ENCODE results near the gene IL17RA.

The IL17RA gene

GRCh38 chr22:17130199-17130598 is 45.4 kb downstream of the IL17RA start:
- no peaks in the 10 kb centered on the region for H3K27me3 ChIP-seq (replicated peaks; ENCODE audit: insufficient read depth, low read length)
- H3K4me1 ChIP-seq (ENCODE audit: low read length) = peaks cover 7% of the 10 kb centered on the region
- H3K27ac ChIP-seq (ENCODE audit: low read length) = no peak overlapping the region
- H3K9ac ChIP-seq (ENCODE audit: low read length) = no peak overlapping the region
- H3K79me2 ChIP-seq (ENCODE audit: low read length) = no peaks in the 10 kb centered on the region
- H3K9me3 ChIP-seq (replicated peaks; ENCODE audit: insufficient read depth, low read length) = no peaks in the 10 kb centered on the region
- TF ChIP-seq, protein P1, sequence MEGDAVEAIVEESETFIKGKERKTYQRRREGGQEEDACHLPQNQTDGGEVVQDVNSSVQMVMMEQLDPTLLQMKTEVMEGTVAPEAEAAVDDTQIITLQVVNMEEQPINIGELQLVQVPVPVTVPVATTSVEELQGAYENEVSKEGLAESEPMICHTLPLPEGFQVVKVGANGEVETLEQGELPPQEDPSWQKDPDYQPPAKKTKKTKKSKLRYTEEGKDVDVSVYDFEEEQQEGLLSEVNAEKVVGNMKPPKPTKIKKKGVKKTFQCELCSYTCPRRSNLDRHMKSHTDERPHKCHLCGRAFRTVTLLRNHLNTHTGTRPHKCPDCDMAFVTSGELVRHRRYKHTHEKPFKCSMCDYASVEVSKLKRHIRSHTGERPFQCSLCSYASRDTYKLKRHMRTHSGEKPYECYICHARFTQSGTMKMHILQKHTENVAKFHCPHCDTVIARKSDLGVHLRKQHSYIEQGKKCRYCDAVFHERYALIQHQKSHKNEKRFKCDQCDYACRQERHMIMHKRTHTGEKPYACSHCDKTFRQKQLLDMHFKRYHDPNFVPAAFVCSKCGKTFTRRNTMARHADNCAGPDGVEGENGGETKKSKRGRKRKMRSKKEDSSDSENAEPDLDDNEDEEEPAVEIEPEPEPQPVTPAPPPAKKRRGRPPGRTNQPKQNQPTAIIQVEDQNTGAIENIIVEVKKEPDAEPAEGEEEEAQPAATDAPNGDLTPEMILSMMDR (IDR thresholded peaks at IDR 0.05; ENCODE audit: low read length) = no peak
- no peaks in the 10 kb centered on the region for H3K9me2 ChIP-seq (replicated peaks; ENCODE audit: insufficient read depth, low read length)
- H3K4me3 ChIP-seq (ENCODE audit: low read length) = no peak overlapping the region
- H4K20me1 ChIP-seq (ENCODE audit: insufficient read depth, low read length) = no peaks in the 10 kb centered on the region
- DNase-seq = no peak
- H3K4me2 ChIP-seq (ENCODE audit: low read depth, low read length) = no peak overlapping the region
- H2AFZ ChIP-seq (ENCODE audit: low read length) = no peak overlapping the region
- no peaks in the 10 kb centered on the region for H3F3A ChIP-seq (ENCODE audit: insufficient read depth, low read length)
- H3K36me3 ChIP-seq (replicated peaks; ENCODE audit: insufficient read depth, low read length) = no peaks in the 10 kb centered on the region

- Histone ChIP-seq H3K4me1 (ENCODE audit: low read length) (peaks cover 7% of the 10 kb centered on the region), H3K4me2 (ENCODE audit: low read depth, low read length) (no peak overlapping the region), H2AFZ (ENCODE audit: low read length) (no peak overlapping the region), H3K9me2 (replicated peaks; ENCODE audit: insufficient read depth, low read length) (no peaks in the 10 kb centered on the region), H3K27ac (ENCODE audit: low read length) (no peak overlapping the region), H4K20me1 (ENCODE audit: insufficient read depth, low read length) (no peaks in the 10 kb centered on the region), H3F3A (ENCODE audit: insufficient read depth, low read length) (no peaks in the 10 kb centered on the region), H3K9ac (ENCODE audit: low read length) (no peak overlapping the region), H3K27me3 (replicated peaks; ENCODE audit: insufficient read depth, low read length) (no peaks in the 10 kb centered on the region), H3K9me3 (replicated peaks; ENCODE audit: insufficient read depth, low read length) (no peaks in the 10 kb centered on the region), H3K4me3 (ENCODE audit: low read length) (no peak overlapping the region), H3K79me2 (ENCODE audit: low read length) (no peaks in the 10 kb centered on the region), H3K36me3 (replicated peaks; ENCODE audit: insufficient read depth, low read length) (no peaks in the 10 kb centered on the region)
- DNase-seq = no peak
- TF ChIP-seq EZH2phosphoT487 (IDR thresholded peaks at IDR 0.05; ENCODE audit: low read length) = no peak
Measured at GRCh38 chr22:17131686-17132085, 46.9 kb downstream of the IL17RA start.

DNA sequence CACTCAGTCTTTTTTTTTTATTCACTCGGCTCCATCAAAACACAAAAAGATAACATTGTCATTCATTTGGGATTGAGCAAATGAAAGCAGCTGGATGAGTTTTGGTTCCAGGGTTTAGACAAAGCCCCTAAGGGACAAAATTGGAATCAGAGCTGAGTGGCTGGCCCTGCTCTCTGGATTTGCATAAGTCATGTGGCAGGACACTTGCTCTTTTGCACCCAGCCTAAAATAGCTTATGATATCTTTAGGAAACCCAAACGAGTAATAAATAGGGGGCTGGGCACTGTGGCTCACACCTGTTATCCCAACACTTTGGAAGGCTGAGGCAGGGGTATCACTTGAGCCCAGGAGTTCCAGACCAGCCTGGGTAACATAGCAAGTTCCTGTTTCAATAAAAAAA is 47.3 kb downstream of the IL17RA start:
- H3K27ac ChIP-seq (ENCODE audit: low read length) = no peak overlapping the region

DNA sequence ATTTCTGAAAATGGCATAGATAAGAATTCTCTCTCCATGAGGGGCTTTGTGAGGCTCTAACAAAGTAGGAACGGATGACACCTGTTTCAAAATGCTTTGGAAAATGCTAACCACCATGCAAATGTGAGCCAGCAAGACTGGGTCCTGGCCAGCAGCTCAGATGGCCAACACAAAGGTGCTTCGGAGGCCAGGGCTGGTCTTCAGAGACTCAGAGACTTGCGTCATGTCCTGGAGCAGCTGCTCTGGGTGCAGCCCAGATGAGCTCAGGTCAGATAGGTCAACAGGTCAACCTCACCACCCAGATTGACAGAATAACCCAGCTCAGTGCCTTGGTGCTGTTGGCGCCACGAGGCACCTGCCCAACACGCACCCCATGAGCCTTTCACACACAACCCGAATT is 48.3 kb downstream of the IL17RA start:
- H2AFZ ChIP-seq (ENCODE audit: low read length) = no peak overlapping the region
- peaks cover 7% of the 10 kb centered on the region for H3K4me1 ChIP-seq (ENCODE audit: low read length)
- no peak for TF ChIP-seq EZH2 (optimal IDR thresholded peaks at IDR 0.05; ENCODE audit: low read depth, low read length)
- TF ChIP-seq, protein P1 (IDR thresholded peaks at IDR 0.05; ENCODE audit: low read length) = no peak
- TF ChIP-seq EZH2phosphoT487 (IDR thresholded peaks at IDR 0.05; ENCODE audit: low read length) = no peak

More for the DNA sequence above, 47.3 kb downstream of the IL17RA start:
- Histone ChIP-seq H3K27me3 (replicated peaks; ENCODE audit: insufficient read depth, low read length) (no peaks in the 10 kb centered on the region), H3K4me3 (ENCODE audit: low read length) (no peak overlapping the region), H3F3A (ENCODE audit: insufficient read depth, low read length) (no peaks in the 10 kb centered on the region), H2AFZ (ENCODE audit: low read length) (0 out of 2 replicates have a peak overlapping the region, but pooled peaks have one; percentile 15), H4K20me1 (ENCODE audit: insufficient read depth, low read length) (no peaks in the 10 kb centered on the region), H3K36me3 (replicated peaks; ENCODE audit: insufficient read depth, low read length) (no peaks in the 10 kb centered on the region), H3K4me2 (ENCODE audit: low read depth, low read length) (no peak overlapping the region), H3K9ac (ENCODE audit: low read length) (no peak overlapping the region), H3K79me2 (ENCODE audit: low read length) (no peaks in the 10 kb centered on the region), H3K4me1 (ENCODE audit: low read length) (peaks cover 7% of the 10 kb centered on the region), H3K9me2 (replicated peaks; ENCODE audit: insufficient read depth, low read length) (no peaks in the 10 kb centered on the region), H3K9me3 (replicated peaks; ENCODE audit: insufficient read depth, low read length) (no peaks in the 10 kb centered on the region)
- TF ChIP-seq, protein P1 (IDR thresholded peaks at IDR 0.05; ENCODE audit: low read length) = no peak
- no peak for TF ChIP-seq EZH2phosphoT487 (IDR thresholded peaks at IDR 0.05; ENCODE audit: low read length)
- no peak for TF ChIP-seq EZH2 (optimal IDR thresholded peaks at IDR 0.05; ENCODE audit: low read depth, low read length)
- no peak for DNase-seq

More for the DNA sequence above, 48.3 kb downstream of the IL17RA start:
- DNase-seq = no peak
- Histone ChIP-seq H3K9me2 (replicated peaks; ENCODE audit: insufficient read depth, low read length) (no peaks in the 10 kb centered on the region), H3F3A (ENCODE audit: insufficient read depth, low read length) (no peaks in the 10 kb centered on the region), H3K9me3 (replicated peaks; ENCODE audit: insufficient read depth, low read length) (no peaks in the 10 kb centered on the region), H3K9ac (ENCODE audit: low read length) (no peak overlapping the region), H4K20me1 (ENCODE audit: insufficient read depth, low read length) (no peaks in the 10 kb centered on the region), H3K27ac (ENCODE audit: low read length) (no peak overlapping the region), H3K27me3 (replicated peaks; ENCODE audit: insufficient read depth, low read length) (no peaks in the 10 kb centered on the region), H3K36me3 (replicated peaks; ENCODE audit: insufficient read depth, low read length) (no peaks in the 10 kb centered on the region), H3K79me2 (ENCODE audit: low read length) (no peaks in the 10 kb centered on the region), H3K4me3 (ENCODE audit: low read length) (no peak overlapping the region), H3K4me2 (ENCODE audit: low read depth, low read length) (no peak overlapping the region)
